HL-60/S4 treated with retinoic acid at 250 ng/mL for 4 days and 3 days (cell line): ENCODE data around the gene ANAPC5.

Experiments
- in situ Hi-C: fragments of 300-500 bp; cut with MboI; formaldehyde crosslinking; loops from 2 replicates; pipeline ENCODE4 v1.7.0; 2022; ENCODE audit warnings: low sequenced_read_pairs

Gene ANAPC5

DNA sequence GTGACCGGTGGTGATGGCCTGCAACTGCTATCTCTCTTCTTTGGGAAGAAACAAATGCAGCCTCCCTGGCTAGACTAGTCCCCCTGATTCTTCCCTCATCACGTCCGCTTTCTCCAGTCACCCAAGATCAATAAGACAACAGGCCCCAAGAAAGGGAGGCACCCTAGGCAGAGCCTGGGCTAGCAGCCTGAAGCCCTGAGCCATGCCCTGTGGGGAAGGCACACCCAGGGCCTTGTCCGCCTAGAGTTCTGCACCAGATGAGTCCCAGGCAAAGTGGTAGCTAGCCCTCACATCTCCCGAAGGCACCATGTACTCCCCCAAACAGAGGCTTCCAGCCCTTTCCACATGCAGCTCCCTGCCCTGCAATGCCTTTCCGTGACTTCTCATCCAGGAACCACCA is 90.8 kb downstream of the ANAPC5 start:
- in situ Hi-C loops: no loop called here

DNA sequence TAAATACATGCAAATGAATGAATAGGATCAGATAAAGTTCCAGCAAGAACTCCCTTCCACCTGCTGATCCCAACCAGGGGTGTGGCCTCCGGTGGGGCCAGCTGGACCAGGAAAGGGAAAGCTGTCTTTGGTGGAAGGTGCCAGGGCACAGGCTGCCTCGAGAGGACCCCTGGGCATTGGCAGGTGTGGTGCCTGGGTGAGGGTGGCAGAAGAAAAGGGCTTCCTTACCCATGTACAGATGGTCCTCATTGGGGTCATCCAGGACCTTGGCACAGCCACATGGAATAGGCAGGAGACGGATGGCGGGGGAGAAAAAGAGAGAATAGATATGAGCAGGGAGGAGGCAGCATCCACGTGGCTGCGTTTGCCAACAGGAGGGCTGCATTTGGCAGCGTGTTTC is 92.1 kb downstream of the ANAPC5 start:
- in situ Hi-C loops: no loop called here

DNA sequence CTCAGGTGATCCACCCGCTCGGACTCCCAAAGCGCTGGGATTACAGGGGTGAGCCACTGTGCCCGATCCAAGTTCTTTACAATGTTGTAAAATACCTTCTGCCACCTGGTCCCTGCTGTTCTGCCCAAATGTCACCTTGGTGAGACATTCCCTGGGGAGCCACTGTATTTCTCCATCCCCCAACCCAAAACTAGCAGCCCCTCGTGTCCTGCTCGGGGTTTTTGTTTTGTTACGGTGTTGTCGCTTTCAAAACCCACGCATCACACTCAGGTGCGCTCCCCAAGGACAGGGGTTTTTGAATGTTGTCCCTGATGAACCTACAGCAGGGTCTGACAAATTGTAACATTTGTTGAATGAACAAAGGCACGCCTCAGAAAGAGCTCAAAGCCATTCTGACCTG is 93.1 kb downstream of the ANAPC5 start:
- in situ Hi-C loops: no loop called here
